ENCODE results near the gene CELSR1.

Gene CELSR1

GRCh38 chr22:46357711-46358520 is 179.5 kb downstream of the CELSR1 start:
- no peak for DNase-seq

- DNase-seq: no peak
Observed at GRCh38 chr22:46356496-46357480, 180.6 kb downstream of the CELSR1 start.

GRCh38 chr22:46355996-46356471 is 181.4 kb downstream of the CELSR1 start:
- DNase-seq: no peak

GRCh38 chr22:46355369-46355995 is 181.9 kb downstream of the CELSR1 start:
- no peak for DNase-seq

GRCh38 chr22:46354993-46355305 is 182.5 kb downstream of the CELSR1 start:
- DNase-seq: no peak

- DNase-seq: no peak
Observed at GRCh38 chr22:46354176-46354992, 183.0 kb downstream of the CELSR1 start.

GRCh38 chr22:46353483-46354105 is 183.8 kb downstream of the CELSR1 start:
- no peak for DNase-seq

GRCh38 chr22:46352691-46353386 is 184.6 kb downstream of the CELSR1 start:
- peak; percentile 81 for DNase-seq

- no peak for DNase-seq
Observed at GRCh38 chr22:46352276-46352675, 185.1 kb downstream of the CELSR1 start.

- no peak for DNase-seq
Observed at GRCh38 chr22:46351767-46352166, 185.7 kb downstream of the CELSR1 start.

GRCh38 chr22:46351131-46351735 is 186.2 kb downstream of the CELSR1 start:
- no peak for DNase-seq

GRCh38 chr22:46350646-46351045 is 186.8 kb downstream of the CELSR1 start:
- DNase-seq: no peak

GRCh38 chr22:46350121-46350520 is 187.3 kb downstream of the CELSR1 start:
- no peak for DNase-seq

- DNase-seq: no peak
Observed at GRCh38 chr22:46349681-46350080, 187.7 kb downstream of the CELSR1 start.

- DNase-seq: no peak
Observed at GRCh38 chr22:46349238-46349637, 188.2 kb downstream of the CELSR1 start.

GRCh38 chr22:46348099-46348695 is 189.2 kb downstream of the CELSR1 start:
- no peak for DNase-seq

GRCh38 chr22:46347646-46348045 is 189.8 kb downstream of the CELSR1 start:
- no peak for DNase-seq

- DNase-seq: no peak
Observed at GRCh38 chr22:46346680-46347405, 190.6 kb downstream of the CELSR1 start.

- no peak for DNase-seq
Observed at GRCh38 chr22:46340676-46341075, 196.7 kb downstream of the CELSR1 start.

- DNase-seq: no peak
Observed at GRCh38 chr22:46339956-46340355, 197.5 kb downstream of the CELSR1 start.
